ENCODE data around the gene CHCHD6. TPM values are rescaled to one million over a fixed set of nuclear protein-coding genes. Genes with fewer than 3 reads are reported as not detected.
A peak's percentile ranks its signal among the peaks of the same experiment; 100 is the strongest.

CHCHD6 gene
- total RNA-seq, 1 experiment from 2014 or later = 29.6 TPM

GRCh38 chr3:126661532-126662364 lies 42.3 kb upstream of the CHCHD6 start:
- Mint-ChIP-seq H3K27ac (ENCODE audit: low read depth, unreplicated experiment) (no peak overlapping the region), H3K4me1 (ENCODE audit: insufficient read depth, unreplicated experiment) (no peaks in the 10 kb centered on the region), H3K36me3 (ENCODE audit: insufficient read depth, unreplicated experiment) (no peaks in the 10 kb centered on the region), H3K4me3 (ENCODE audit: unreplicated experiment) (no peak overlapping the region), H3K27me3 (ENCODE audit: insufficient read depth, unreplicated experiment) (peaks cover 62% of the 10 kb centered on the region), H3K9me3 (ENCODE audit: unreplicated experiment) (no peaks in the 10 kb centered on the region)
- POLR2A ChIA-PET = no interaction called here
- CTCF ChIA-PET = interaction anchor here (0.6 to 1.5 kb wide), 3 partner anchors 9 to 794 kb away, joined by 3 to 4 read pairs (median 4); no protein-coding TSS in a partner anchor
- TF ChIP-seq CTCF (IDR thresholded peaks at IDR 0.05; ENCODE audit: unreplicated experiment) = no peak
- no TSS peak for BruUV-seq (replicated peaks)
- intact Hi-C loops (cut with micrococcal nuclease) = no loop called here
- DNase-seq (ENCODE audit: unreplicated experiment) = no peak

- CTCF ChIA-PET = interaction anchor here (1.2 kb wide), 1 partner anchor 17 kb away, joined by 8 read pairs; no protein-coding TSS in a partner anchor
- no peak for TF ChIP-seq CTCF (IDR thresholded peaks at IDR 0.05; ENCODE audit: unreplicated experiment)
Measured at GRCh38 chr3:126663257-126663656, 40.8 kb upstream of the CHCHD6 start.

GRCh38 chr3:126663750-126664149 lies 40.3 kb upstream of the CHCHD6 start:
- ChIA-PET CTCF (interaction anchor here (1.2 kb wide), 1 partner anchor 16 kb away, joined by 8 read pairs; no protein-coding TSS in a partner anchor), POLR2A (no interaction called here)
- TF ChIP-seq CTCF (IDR thresholded peaks at IDR 0.05; ENCODE audit: unreplicated experiment) = no peak
- DNase-seq (ENCODE audit: unreplicated experiment) = no peak
- intact Hi-C loops (cut with micrococcal nuclease) = no loop called here
- H3K9me3 Mint-ChIP-seq (ENCODE audit: unreplicated experiment) = no peaks in the 10 kb centered on the region
- H3K27ac Mint-ChIP-seq (ENCODE audit: low read depth, unreplicated experiment) = no peak overlapping the region
- BruUV-seq (replicated peaks) = no TSS peak
- H3K4me3 Mint-ChIP-seq (ENCODE audit: unreplicated experiment) = no peak overlapping the region
- no peaks in the 10 kb centered on the region for H3K4me1 Mint-ChIP-seq (ENCODE audit: insufficient read depth, unreplicated experiment)
- H3K36me3 Mint-ChIP-seq (ENCODE audit: insufficient read depth, unreplicated experiment) = no peaks in the 10 kb centered on the region
- peaks cover 62% of the 10 kb centered on the region for H3K27me3 Mint-ChIP-seq (ENCODE audit: insufficient read depth, unreplicated experiment)

More at GRCh38 chr3:126663257-126663656, 40.8 kb upstream of the CHCHD6 start:
- Mint-ChIP-seq H3K27ac (ENCODE audit: low read depth, unreplicated experiment) (no peak overlapping the region), H3K27me3 (ENCODE audit: insufficient read depth, unreplicated experiment) (peaks cover 62% of the 10 kb centered on the region), H3K4me1 (ENCODE audit: insufficient read depth, unreplicated experiment) (no peaks in the 10 kb centered on the region), H3K9me3 (ENCODE audit: unreplicated experiment) (no peaks in the 10 kb centered on the region), H3K36me3 (ENCODE audit: insufficient read depth, unreplicated experiment) (no peaks in the 10 kb centered on the region), H3K4me3 (ENCODE audit: unreplicated experiment) (no peak overlapping the region)
- no TSS peak for BruUV-seq (replicated peaks)
- intact Hi-C loops (cut with micrococcal nuclease) = no loop called here
- POLR2A ChIA-PET = no interaction called here
- DNase-seq (ENCODE audit: unreplicated experiment) = no peak

GRCh38 chr3:126664591-126665214 lies 39.3 kb upstream of the CHCHD6 start:
- Mint-ChIP-seq H3K27me3 (ENCODE audit: insufficient read depth, unreplicated experiment) (peaks cover 61% of the 10 kb centered on the region), H3K4me1 (ENCODE audit: insufficient read depth, unreplicated experiment) (no peaks in the 10 kb centered on the region), H3K9me3 (ENCODE audit: unreplicated experiment) (no peaks in the 10 kb centered on the region), H3K36me3 (ENCODE audit: insufficient read depth, unreplicated experiment) (no peaks in the 10 kb centered on the region), H3K27ac (ENCODE audit: low read depth, unreplicated experiment) (no peak overlapping the region), H3K4me3 (ENCODE audit: unreplicated experiment) (no peak overlapping the region)
- ChIA-PET POLR2A (interaction anchor here (0.6 kb wide), 1 partner anchor 19 kb away, joined by 3 read pairs; no protein-coding TSS in a partner anchor), CTCF (no interaction called here)
- intact Hi-C loops (cut with micrococcal nuclease) = no loop called here
- DNase-seq (ENCODE audit: unreplicated experiment) = peak; percentile 14
- BruUV-seq (replicated peaks) = no TSS peak
- TF ChIP-seq CTCF (IDR thresholded peaks at IDR 0.05; ENCODE audit: unreplicated experiment) = no peak
